HL-60 (cell line): Measurements from ENCODE around the gene C19orf47.

ENCODE experiments used
- DNase-seq, 2 experiments: peaks; one replicate each; pipeline ENCODE4 v3.0.0-alpha.2; 2010 to 2020; ENCODE audit warnings: low read depth in 1 of 2, low spot score in 1 of 2
- H3K27ac ChIP-seq: fragments of 250-450 bp; sonication (Bioruptor Pico); replicated peaks from 2 replicates; pipeline ENCODE4 v1.5.1; 2020; ENCODE audit warnings: mild to moderate bottlenecking, moderate library complexity
- H3K27me3 ChIP-seq: fragments of 250-450 bp; sonication (Bioruptor Pico); 2 replicates; pipeline ENCODE4 v1.5.1; 2021; ENCODE audit warnings: mild to moderate bottlenecking, moderate library complexity; ENCODE audit not compliant: insufficient read depth, poor library complexity, severe bottlenecking
- H3K4me3 ChIP-seq: replicated peaks from 2 replicates; pipeline ENCODE4 v1.5.1; 2011; ENCODE audit warnings: mild to moderate bottlenecking, control low read depth, low read length; ENCODE audit not compliant: insufficient read depth
- CTCF ChIP-seq: IDR thresholded peaks from one replicate; pipeline ENCODE4 v1.5.1; 2011; ENCODE audit warnings: low read length, control low read depth, inconsistent platforms; ENCODE audit not compliant: insufficient read depth
- GABPA ChIP-seq: IDR thresholded peaks from 2 replicates; pipeline ENCODE4 v1.6.1; 2012; ENCODE audit warnings: low read depth
- POLR2AphosphoS5 ChIP-seq: IDR thresholded peaks from 2 replicates; pipeline ENCODE4 v1.6.1; 2012; ENCODE audit warnings: low read depth
- REST ChIP-seq: IDR thresholded peaks from 2 replicates; pipeline ENCODE4 v1.6.1; 2012; ENCODE audit warnings: low read depth; ENCODE audit not compliant: insufficient replicate concordance
- SPI1 ChIP-seq: IDR thresholded peaks from 2 replicates; pipeline ENCODE4 v1.6.1; 2012; ENCODE audit warnings: low read depth, mild to moderate bottlenecking, borderline replicate concordance

Gene C19orf47

GRCh38 chr19:40337594-40337993, 10.6 kb downstream of the C19orf47 start:
- DNase-seq: no peak

GRCh38 chr19:40337107-40337506, 11.1 kb downstream of the C19orf47 start:
- no peak for DNase-seq
- H3K27me3 ChIP-seq: no peaks in the 10 kb centered on the region
- no peak overlapping the region for H3K27ac ChIP-seq
- H3K4me3 ChIP-seq: no peak overlapping the region
- TF ChIP-seq CTCF (no peak), SPI1 (no peak), GABPA (no peak), POLR2AphosphoS5 (no peak), REST (no peak)

More at GRCh38 chr19:40337594-40337993, 10.6 kb downstream of the C19orf47 start:
- no peak overlapping the region for H3K4me3 ChIP-seq
- no peak overlapping the region for H3K27ac ChIP-seq
- no peaks in the 10 kb centered on the region for H3K27me3 ChIP-seq
- no peak for TF ChIP-seq SPI1
- no peak for TF ChIP-seq REST
- TF ChIP-seq POLR2AphosphoS5: no peak
- TF ChIP-seq CTCF: no peak
- no peak for TF ChIP-seq GABPA

GRCh38 chr19:40336601-40336900, 11.6 kb downstream of the C19orf47 start:
- H3K4me3 ChIP-seq: no peak overlapping the region
- no peak for DNase-seq
- no peak for TF ChIP-seq GABPA
- no peak for TF ChIP-seq POLR2AphosphoS5
- TF ChIP-seq CTCF: no peak
- no peak for TF ChIP-seq SPI1
- TF ChIP-seq REST: no peak

More at GRCh38 chr19:40336601-40336900, 11.6 kb downstream of the C19orf47 start:
- H3K27me3 ChIP-seq: no peaks in the 10 kb centered on the region
- no peak overlapping the region for H3K27ac ChIP-seq
